Activated T-cell treated with anti-CD3 and anti-CD28 coated beads, Interleukin-2, amount 50 U/mL, for 72 hours (primary cell): ENCODE data around the gene SPRYD3. TPM values are rescaled to one million over a fixed set of nuclear protein-coding genes. Genes with fewer than 3 reads are reported as not detected.

Source experiments
- ATAC-seq, 2 donors: fragments of 150-1000 bp; cut with Tn5 transposase; replicated peaks in 1 of 2; 2 replicates each; pipeline ENCODE4 v1.10.0; 2021; ENCODE audit warnings: moderate library complexity in 2 of 2, mild to moderate bottlenecking in 1 of 2
- DNase-seq, 2 donors: peaks; one replicate each; pipeline ENCODE4 v3.0.0; 2021 to 2022; ENCODE audit warnings: mixed read lengths in 1 of 2
- H3K27ac Mint-ChIP-seq: one replicate; pipeline ENCODE4 v1.8.0; 2022; ENCODE audit warnings: mild to moderate bottlenecking, moderate library complexity, mixed read lengths
- H3K27me3 Mint-ChIP-seq: one replicate; pipeline ENCODE4 v1.8.0; 2022; ENCODE audit warnings: low read depth, mixed read lengths
- H3K36me3 Mint-ChIP-seq, 2 donors: one replicate each; pipeline ENCODE4 v1.8.0; 2022; ENCODE audit warnings: mixed read lengths in 2 of 2, mild to moderate bottlenecking in 1 of 2; ENCODE audit not compliant: insufficient read depth in 2 of 2
- H3K4me1 Mint-ChIP-seq: one replicate; pipeline ENCODE4 v1.8.0; 2022; ENCODE audit warnings: low read depth, mixed read lengths
- H3K4me3 Mint-ChIP-seq, 2 donors: one replicate each; pipeline ENCODE4 v1.8.0; 2022; ENCODE audit warnings: mild to moderate bottlenecking in 2 of 2, mixed read lengths in 2 of 2, moderate library complexity in 2 of 2
- H3K9me3 Mint-ChIP-seq, 2 donors: one replicate each; pipeline ENCODE4 v1.8.0; 2022; ENCODE audit warnings: mixed read lengths in 2 of 2
- total RNA-seq, 2 donors: library from RNA; stranded (reverse); gene quantifications; one replicate each; pipeline ENCODE4 v1.2.3, GENCODE V29; 2022

SPRYD3 gene
- total RNA-seq, 2 donors from 2014 or later, result 30.0 to 31.5 TPM

GRCh38 chr12:53060721-53061276 lies 18.4 kb downstream of the SPRYD3 start:
- Mint-ChIP-seq H3K27me3 (no peaks in the 10 kb centered on the region), H3K27ac (no peak overlapping the region), H3K4me1 (peaks cover 6% of the 10 kb centered on the region), H3K9me3 (no peaks in the 10 kb centered on the region), H3K36me3 (peaks cover 0 to 5% of the 10 kb centered on the region in 2 donors), H3K4me3 (no peak overlapping the region)
- ATAC-seq (no peak), DNase-seq (no peak)

GRCh38 chr12:53060064-53060720 lies 19.0 kb downstream of the SPRYD3 start:
- Mint-ChIP-seq H3K4me1 (peaks cover 3% of the 10 kb centered on the region), H3K27me3 (no peaks in the 10 kb centered on the region), H3K36me3 (peaks cover 0 to 2% of the 10 kb centered on the region in 2 donors), H3K27ac (no peak overlapping the region), H3K4me3 (no peak overlapping the region), H3K9me3 (no peaks in the 10 kb centered on the region)
- DNase-seq (no peak), ATAC-seq (no peak)

DNA sequence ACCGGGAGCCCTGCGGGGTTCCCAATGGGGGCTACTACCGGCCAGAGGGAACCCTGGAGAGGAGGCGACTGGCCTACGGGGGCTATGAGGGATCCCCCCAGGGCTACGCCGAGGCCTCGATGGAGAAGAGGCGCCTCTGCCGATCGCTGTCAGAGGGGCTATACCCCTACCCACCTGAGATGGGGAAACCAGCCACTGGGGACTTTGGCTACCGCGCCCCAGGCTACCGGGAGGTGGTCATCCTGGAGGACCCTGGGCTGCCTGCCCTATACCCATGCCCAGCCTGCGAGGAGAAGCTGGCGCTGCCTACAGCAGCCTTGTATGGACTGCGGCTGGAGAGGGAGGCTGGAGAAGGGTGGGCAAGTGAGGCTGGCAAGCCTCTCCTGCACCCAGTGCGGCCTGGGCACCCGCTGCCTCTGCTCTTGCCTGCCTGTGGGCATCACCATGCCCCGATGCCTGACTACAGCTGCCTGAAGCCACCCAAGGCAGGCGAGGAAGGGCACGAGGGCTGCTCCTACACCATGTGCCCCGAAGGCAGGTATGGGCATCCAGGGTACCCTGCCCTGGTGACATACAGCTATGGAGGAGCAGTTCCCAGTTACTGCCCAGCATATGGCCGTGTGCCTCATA lies 19.6 kb downstream of the SPRYD3 start:
- H3K4me3 Mint-ChIP-seq, result no peak overlapping the region
- H3K27ac Mint-ChIP-seq, result no peak overlapping the region
- H3K4me1 Mint-ChIP-seq, result no peaks in the 10 kb centered on the region
- ATAC-seq (no peak), DNase-seq (no peak)
- no peaks in the 10 kb centered on the region for H3K27me3 Mint-ChIP-seq
- H3K36me3 Mint-ChIP-seq, result no peaks in the 10 kb centered on the region
- H3K9me3 Mint-ChIP-seq, result no peaks in the 10 kb centered on the region

GRCh38 chr12:53058674-53059433 lies 20.3 kb downstream of the SPRYD3 start:
- no peak for ATAC-seq

DNA sequence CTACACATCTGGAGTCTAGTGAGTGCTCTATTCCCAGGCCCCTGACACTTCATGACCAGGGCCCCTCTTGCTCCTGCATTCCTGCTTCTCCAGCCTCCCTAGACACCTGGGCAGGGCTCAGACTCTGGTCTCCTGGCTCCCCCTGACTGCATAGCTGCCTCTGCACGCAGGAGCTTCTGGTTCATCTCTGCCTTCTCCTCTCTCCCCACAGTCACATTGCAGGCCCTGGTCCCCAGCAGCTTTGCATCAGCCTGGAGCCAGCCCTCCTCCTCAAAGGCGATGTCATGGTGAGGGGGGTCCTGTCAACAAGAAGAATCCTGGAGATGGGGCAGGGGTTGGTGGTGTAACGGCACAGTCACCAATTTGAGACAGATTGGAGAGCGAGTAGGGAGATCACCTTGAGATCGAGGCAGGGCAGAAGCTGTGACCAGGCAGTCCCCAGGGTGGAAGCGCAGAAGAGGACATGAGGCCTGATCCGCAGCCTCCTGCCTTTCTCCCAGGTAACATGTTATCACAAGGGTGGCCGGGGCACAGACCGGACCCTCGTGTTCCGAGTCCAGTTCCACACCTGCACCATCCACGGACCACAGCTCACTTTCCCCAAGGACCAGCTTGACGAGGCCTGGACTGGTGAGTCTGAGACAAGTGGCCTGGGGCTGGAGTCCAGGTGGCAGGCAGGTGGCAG lies 21.2 kb downstream of the SPRYD3 start:
- Mint-ChIP-seq H3K36me3 (no peaks in the 10 kb centered on the region), H3K4me1 (peaks cover 12% of the 10 kb centered on the region), H3K27ac (no peak overlapping the region), H3K4me3 (no peak overlapping the region), H3K27me3 (no peaks in the 10 kb centered on the region), H3K9me3 (no peaks in the 10 kb centered on the region)
- no peak for DNase-seq
- no peak for ATAC-seq

More at GRCh38 chr12:53058674-53059433, 20.3 kb downstream of the SPRYD3 start:
- no peaks in the 10 kb centered on the region for H3K36me3 Mint-ChIP-seq
- no peaks in the 10 kb centered on the region for H3K27me3 Mint-ChIP-seq
- H3K4me3 Mint-ChIP-seq, result no peak overlapping the region
- no peak overlapping the region for H3K27ac Mint-ChIP-seq
- no peaks in the 10 kb centered on the region for H3K9me3 Mint-ChIP-seq
- no peak for DNase-seq
- H3K4me1 Mint-ChIP-seq, result peaks cover 6% of the 10 kb centered on the region

GRCh38 chr12:53056901-53057300 lies 22.3 kb downstream of the SPRYD3 start:
- Mint-ChIP-seq H3K27ac (no peak overlapping the region), H3K4me3 (no peak overlapping the region), H3K4me1 (peaks cover 12% of the 10 kb centered on the region), H3K27me3 (no peaks in the 10 kb centered on the region), H3K36me3 (no peaks in the 10 kb centered on the region), H3K9me3 (no peaks in the 10 kb centered on the region)
- DNase-seq, result no peak
- no peak for ATAC-seq

DNA sequence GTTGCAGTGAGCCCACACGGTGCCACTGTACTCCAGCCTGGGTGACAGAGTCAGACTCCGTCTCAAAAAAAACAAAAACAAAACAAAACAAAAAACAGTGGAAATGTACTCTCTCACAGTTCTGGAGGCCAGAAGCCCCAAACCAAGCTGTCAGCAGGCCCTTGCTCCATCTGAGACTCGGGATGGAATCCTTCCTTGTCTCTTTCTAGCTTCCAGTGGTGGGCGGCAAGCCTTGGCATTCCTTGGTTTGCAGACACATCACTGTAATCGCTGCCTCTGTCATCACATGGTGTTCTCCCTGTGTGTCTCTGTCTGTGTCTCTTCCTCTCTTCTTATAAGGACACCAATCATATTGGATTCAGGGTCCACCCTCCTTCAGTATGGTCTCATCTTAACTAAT lies 22.9 kb downstream of the SPRYD3 start:
- no peak overlapping the region for H3K4me3 Mint-ChIP-seq
- ATAC-seq (no peak), DNase-seq (no peak)
- H3K27ac Mint-ChIP-seq, result no peak overlapping the region
- H3K9me3 Mint-ChIP-seq, result no peaks in the 10 kb centered on the region
- H3K27me3 Mint-ChIP-seq, result no peaks in the 10 kb centered on the region
- H3K4me1 Mint-ChIP-seq, result peaks cover 13% of the 10 kb centered on the region
- no peaks in the 10 kb centered on the region for H3K36me3 Mint-ChIP-seq

- H3K27me3 Mint-ChIP-seq, result no peaks in the 10 kb centered on the region
- ATAC-seq (no peak), DNase-seq (no peak)
- no peaks in the 10 kb centered on the region for H3K9me3 Mint-ChIP-seq
- H3K4me1 Mint-ChIP-seq, result peaks cover 16% of the 10 kb centered on the region
- H3K36me3 Mint-ChIP-seq, result no peaks in the 10 kb centered on the region
- peak overlapping the region; percentile 7 to 19 for H3K4me3 Mint-ChIP-seq
- no peak overlapping the region for H3K27ac Mint-ChIP-seq
These were observed 23.5 kb downstream of the SPRYD3 start for GRCh38 chr12:53055471-53056266.

DNA sequence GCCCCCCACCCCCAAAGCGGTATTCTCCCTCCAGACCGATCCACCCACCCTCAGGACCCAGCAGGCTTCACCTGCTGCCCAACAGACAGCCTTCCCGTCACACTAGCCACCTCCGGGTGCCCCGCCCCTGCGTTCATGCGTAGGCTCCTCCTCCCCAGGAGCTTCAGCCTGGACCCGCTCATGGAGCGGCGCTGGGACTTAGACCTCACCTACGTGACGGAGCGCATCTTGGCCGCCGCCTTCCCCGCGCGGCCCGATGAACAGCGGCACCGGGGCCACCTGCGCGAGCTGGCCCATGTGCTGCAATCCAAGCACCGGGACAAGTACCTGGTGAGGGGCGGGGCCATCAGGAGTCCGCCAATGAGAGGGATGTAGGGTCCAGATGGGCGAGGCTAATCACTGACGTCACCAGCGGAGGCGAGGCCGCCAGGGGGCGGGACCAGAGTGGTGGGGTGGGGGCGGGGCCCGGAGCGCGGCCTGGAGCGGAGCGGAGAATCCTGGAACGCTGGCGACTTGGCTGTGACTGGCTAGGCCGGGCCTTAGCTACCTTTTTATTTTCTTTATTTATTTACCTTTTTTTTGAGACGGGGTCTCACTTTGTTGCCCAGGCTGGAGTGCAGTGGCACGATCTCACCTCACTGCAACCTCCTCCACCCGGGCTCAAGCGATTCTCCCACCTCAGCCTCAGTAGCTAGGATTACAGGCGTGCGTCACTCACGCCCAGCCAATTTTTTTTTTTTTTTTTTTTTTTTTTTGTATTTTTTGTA lies 24.9 kb downstream of the SPRYD3 start:
- H3K27me3 Mint-ChIP-seq, result no peaks in the 10 kb centered on the region
- no peaks in the 10 kb centered on the region for H3K9me3 Mint-ChIP-seq
- H3K36me3 Mint-ChIP-seq, result no peaks in the 10 kb centered on the region
- H3K4me1 Mint-ChIP-seq, result peaks cover 18% of the 10 kb centered on the region
- H3K27ac Mint-ChIP-seq, result peak overlapping the region; percentile 85
- DNase-seq (peak; percentile 92 to 95), ATAC-seq (peak; percentile 93)
- peak overlapping the region; percentile 96 to 98 for H3K4me3 Mint-ChIP-seq

DNA sequence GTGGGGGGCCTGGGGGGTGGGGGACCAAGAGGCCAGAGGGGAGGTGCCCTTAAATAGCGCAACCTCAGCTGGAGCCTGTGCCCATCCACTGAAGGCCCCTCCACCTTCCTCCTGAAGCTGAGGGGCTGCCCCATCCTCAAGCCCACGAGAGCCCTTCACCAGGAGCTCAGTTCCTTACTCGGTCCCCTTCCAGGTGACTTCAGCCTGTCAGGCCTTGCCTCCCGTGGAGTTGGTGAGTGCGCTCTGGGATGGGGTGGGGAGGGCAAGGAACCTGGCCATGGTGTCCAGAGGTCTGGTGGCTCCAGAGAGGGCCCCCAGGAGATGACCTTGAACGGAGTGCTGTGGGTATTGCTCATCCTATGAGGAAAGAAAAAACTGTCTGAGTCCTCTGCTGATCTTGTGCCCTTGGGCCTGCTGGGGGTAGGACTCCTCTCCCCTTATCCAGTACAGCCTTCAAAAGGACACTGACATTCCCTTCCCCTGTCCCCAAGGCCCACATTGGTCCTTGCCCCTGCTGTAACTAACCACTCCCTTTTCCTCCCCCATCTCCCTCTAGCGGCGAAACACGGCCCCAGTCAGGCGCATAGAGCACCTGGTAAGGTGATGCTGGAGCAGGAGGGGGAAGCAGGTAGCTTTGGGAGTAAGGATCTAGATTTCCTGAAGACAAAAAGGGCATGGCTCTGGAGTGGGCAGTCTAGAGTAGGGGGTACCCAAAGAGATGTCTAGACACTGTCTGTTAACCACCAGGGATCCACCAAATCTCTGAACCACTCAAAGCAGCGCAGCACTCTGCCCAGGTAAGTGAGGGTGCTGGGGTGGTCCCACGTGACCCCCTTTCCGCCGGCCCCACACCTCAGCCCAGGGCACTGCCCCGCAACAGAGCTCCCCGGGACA lies 25.7 kb downstream of the SPRYD3 start:
- Mint-ChIP-seq H3K36me3 (no peaks in the 10 kb centered on the region), H3K27ac (peak overlapping the region; percentile 85), H3K9me3 (no peaks in the 10 kb centered on the region), H3K4me1 (peaks cover 27% of the 10 kb centered on the region), H3K27me3 (no peaks in the 10 kb centered on the region), H3K4me3 (peak overlapping the region; percentile 96 to 98)
- peak; percentile 19 to 20 for ATAC-seq
- DNase-seq, result peak; percentile 54 to 66
